ENCODE measurements around the gene SMIM13. TPM values are rescaled to one million over a fixed set of nuclear protein-coding genes. Genes with fewer than 3 reads are reported as not detected.
A peak's percentile ranks its signal among the peaks of the same experiment; 100 is the strongest.
"Not testable (repeated sequence)": the region's sequence is repeated elsewhere in the genome, so short reads cannot be mapped to it uniquely, and the experiment has no call there.

SMIM13 gene
- total RNA-seq, 2 experiments from 2014 or later = 9.0 to 9.4 TPM

DNA sequence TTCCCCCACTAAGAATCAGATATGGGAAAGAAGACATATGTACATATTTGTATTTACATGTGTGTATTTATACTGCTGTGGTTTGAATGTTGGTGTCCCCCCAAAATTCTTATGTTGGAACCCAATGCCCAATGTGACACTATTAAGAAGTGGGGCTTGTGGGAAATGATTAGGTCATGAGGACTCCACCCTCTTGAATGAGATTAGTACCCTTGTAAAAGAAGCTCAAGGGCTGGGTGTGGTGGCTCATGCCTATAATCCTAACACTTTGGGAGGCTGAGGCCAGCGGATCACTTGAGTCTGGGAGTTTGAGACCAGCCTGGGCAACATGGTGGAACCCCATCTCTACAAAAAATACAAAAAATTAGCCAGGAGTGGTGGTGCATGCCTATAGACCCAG is 3.9 kb upstream of the SMIM13 start:
- no peaks in the 10 kb centered on the region for H3K27me3 Mint-ChIP-seq
- H3K36me3 Mint-ChIP-seq (ENCODE audit: low read depth) = no peaks in the 10 kb centered on the region
- peaks cover 8% of the 10 kb centered on the region for H3K4me1 Mint-ChIP-seq
- no peak for DNase-seq
- no peak overlapping the region for H3K4me3 Mint-ChIP-seq
- ChIA-PET CTCF (no interaction called here), POLR2A (interaction anchor here (0.6 kb wide), 1 partner anchor 155 kb away, joined by 3 read pairs; no protein-coding TSS in a partner anchor)
- H3K9me3 Mint-ChIP-seq = no peaks in the 10 kb centered on the region
- no peak overlapping the region for H3K27ac Mint-ChIP-seq

DNA sequence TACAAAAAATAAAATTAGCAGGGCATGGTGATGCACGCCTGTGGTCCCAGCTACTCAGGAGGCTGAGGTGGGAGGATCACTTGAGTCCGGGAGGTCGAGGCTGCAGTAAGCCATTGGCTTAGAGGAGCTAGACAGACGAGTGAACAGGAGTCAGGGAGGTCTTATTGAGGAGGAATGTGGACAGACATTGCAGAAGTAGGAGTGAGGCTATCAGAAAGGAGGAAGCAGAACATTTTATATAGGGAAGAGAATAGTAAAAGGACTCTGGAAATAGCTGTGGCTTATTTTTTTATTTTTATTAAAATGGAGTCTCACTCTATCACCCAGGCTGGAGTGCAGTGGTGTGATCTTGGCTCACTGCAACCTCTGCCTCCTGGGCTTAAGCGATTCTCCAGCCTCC is 2.5 kb upstream of the SMIM13 start:
- DNase-seq; H3K36me3 Mint-ChIP-seq (ENCODE audit: low read depth); H3K27ac Mint-ChIP-seq; H3K9me3 Mint-ChIP-seq; POLR2A ChIA-PET; H3K27me3 Mint-ChIP-seq; H3K4me3 Mint-ChIP-seq: not testable (repeated sequence)
- CTCF ChIA-PET = interaction anchor here (1.6 kb wide), 1 partner anchor 20 kb away, joined by 4 read pairs; no protein-coding TSS in a partner anchor
- peaks cover 21% of the 10 kb centered on the region for H3K4me1 Mint-ChIP-seq

GRCh38 chr6:11092668-11093375 is 812 bp upstream of the SMIM13 start:
- CTCF ChIA-PET = interaction anchor here (0.6 to 1.5 kb wide), 7 partner anchors 12 to 261 kb away, joined by 3 to 5 read pairs (median 3); partner anchors contain the start of genes ERVFRD-1 and NEDD9
- Mint-ChIP-seq H3K9me3 (no peaks in the 10 kb centered on the region), H3K36me3 (ENCODE audit: low read depth) (peaks cover 7% of the 10 kb centered on the region), H3K27ac (peak overlapping the region; percentile 96), H3K4me1 (peaks cover 26% of the 10 kb centered on the region), H3K4me3 (peak overlapping the region; percentile 93), H3K27me3 (no peaks in the 10 kb centered on the region)
- DNase-seq = peak; percentile 53
- POLR2A ChIA-PET = interaction anchor here (1.2 to 1.6 kb wide), 4 partner anchors 14 to 290 kb away, joined by 3 to 6 read pairs (median 3); no protein-coding TSS in a partner anchor

DNA sequence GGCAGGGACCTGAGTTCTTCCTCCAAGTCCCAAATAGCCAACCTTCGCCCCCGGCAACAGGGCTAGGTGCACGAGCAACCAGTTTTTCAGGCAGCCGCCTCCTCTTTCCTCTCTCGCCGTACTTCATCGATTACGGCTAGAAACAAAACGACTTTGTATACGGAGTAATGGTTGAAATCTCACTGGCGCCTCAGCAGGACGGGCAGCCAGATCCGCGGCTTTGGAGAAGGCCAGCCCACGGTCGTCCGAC is 333 bp upstream of the SMIM13 start:
- Mint-ChIP-seq H3K4me3 (peak overlapping the region; percentile 93), H3K36me3 (ENCODE audit: low read depth) (peaks cover 12% of the 10 kb centered on the region), H3K27me3 (no peaks in the 10 kb centered on the region), H3K4me1 (peaks cover 26% of the 10 kb centered on the region), H3K27ac (peak overlapping the region; percentile 96), H3K9me3 (no peaks in the 10 kb centered on the region)
- ChIA-PET POLR2A (interaction anchor here (1.2 to 1.6 kb wide), 4 partner anchors 13 to 289 kb away, joined by 3 to 6 read pairs (median 3); no protein-coding TSS in a partner anchor), CTCF (interaction anchor here (0.6 to 1.5 kb wide), 7 partner anchors 12 to 261 kb away, joined by 3 to 5 read pairs (median 3); partner anchors contain the start of genes ERVFRD-1 and NEDD9)
- no peak for DNase-seq

DNA sequence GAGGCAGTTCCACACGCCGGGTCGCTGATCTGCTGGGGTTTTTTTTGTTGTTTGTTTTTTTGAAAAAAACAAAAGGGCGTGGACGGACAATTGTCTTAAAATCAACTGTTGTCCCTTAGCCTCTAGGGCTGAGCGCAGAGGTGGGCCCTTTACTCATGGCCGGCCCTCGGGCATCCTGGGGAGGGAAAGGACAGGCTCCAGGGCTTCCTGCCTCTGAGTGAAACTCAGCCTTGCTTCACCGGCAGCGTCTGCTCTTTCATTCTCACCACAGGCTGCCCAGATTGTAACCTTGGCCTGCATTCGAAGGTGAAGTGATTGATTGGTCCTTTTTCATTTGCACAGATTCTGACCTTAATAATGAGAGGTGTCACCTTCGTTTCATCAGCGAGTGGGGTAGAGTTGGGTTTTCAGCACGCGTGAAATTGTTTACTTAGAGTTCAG is 797 bp downstream of the SMIM13 start:
- Mint-ChIP-seq H3K4me1 (peaks cover 26% of the 10 kb centered on the region), H3K36me3 (ENCODE audit: low read depth) (peaks cover 19% of the 10 kb centered on the region), H3K27me3 (no peaks in the 10 kb centered on the region), H3K27ac (peak overlapping the region; percentile 89), H3K9me3 (no peaks in the 10 kb centered on the region), H3K4me3 (peak overlapping the region; percentile 90)
- DNase-seq = peak; percentile 63
- ChIA-PET POLR2A (interaction anchor here (1.0 to 1.5 kb wide), 4 partner anchors 11 to 444 kb away, joined by 3 to 5 read pairs (median 4); no protein-coding TSS in a partner anchor), CTCF (interaction anchor here (1.2 to 1.8 kb wide), 4 partner anchors 49 to 482 kb away, joined by 3 read pairs; no protein-coding TSS in a partner anchor)

GRCh38 chr6:11094941-11095340 is 1.3 kb downstream of the SMIM13 start:
- H3K9me3 Mint-ChIP-seq = no peaks in the 10 kb centered on the region
- ChIA-PET CTCF (interaction anchor here (1.2 to 1.8 kb wide), 5 partner anchors 14 to 481 kb away, joined by 3 read pairs; no protein-coding TSS in a partner anchor), POLR2A (interaction anchor here (0.9 to 1.5 kb wide), 5 partner anchors 10 to 444 kb away, joined by 3 to 5 read pairs (median 3); no protein-coding TSS in a partner anchor)
- peak overlapping the region; percentile 90 for H3K4me3 Mint-ChIP-seq
- peaks cover 28% of the 10 kb centered on the region for H3K4me1 Mint-ChIP-seq
- H3K27me3 Mint-ChIP-seq = no peaks in the 10 kb centered on the region
- DNase-seq = no peak
- peaks cover 23% of the 10 kb centered on the region for H3K36me3 Mint-ChIP-seq (ENCODE audit: low read depth)
- H3K27ac Mint-ChIP-seq = peak overlapping the region; percentile 89

GRCh38 chr6:11096109-11096508 is 2.5 kb downstream of the SMIM13 start:
- Mint-ChIP-seq H3K4me1 (peaks cover 33% of the 10 kb centered on the region), H3K4me3 (peak overlapping the region; percentile 34), H3K27ac (no peak overlapping the region), H3K9me3 (peaks cover 5% of the 10 kb centered on the region), H3K36me3 (ENCODE audit: low read depth) (peaks cover 33% of the 10 kb centered on the region), H3K27me3 (no peaks in the 10 kb centered on the region)
- POLR2A ChIA-PET = interaction anchor here (0.6 to 1.5 kb wide), 3 partner anchors 317 to 405 kb away, joined by 3 to 5 read pairs (median 3); no protein-coding TSS in a partner anchor
- CTCF ChIA-PET = interaction anchor here (1.0 to 1.8 kb wide), 5 partner anchors 10 to 400 kb away, joined by 3 to 4 read pairs (median 3); no protein-coding TSS in a partner anchor
- peak; percentile 22 for DNase-seq

DNA sequence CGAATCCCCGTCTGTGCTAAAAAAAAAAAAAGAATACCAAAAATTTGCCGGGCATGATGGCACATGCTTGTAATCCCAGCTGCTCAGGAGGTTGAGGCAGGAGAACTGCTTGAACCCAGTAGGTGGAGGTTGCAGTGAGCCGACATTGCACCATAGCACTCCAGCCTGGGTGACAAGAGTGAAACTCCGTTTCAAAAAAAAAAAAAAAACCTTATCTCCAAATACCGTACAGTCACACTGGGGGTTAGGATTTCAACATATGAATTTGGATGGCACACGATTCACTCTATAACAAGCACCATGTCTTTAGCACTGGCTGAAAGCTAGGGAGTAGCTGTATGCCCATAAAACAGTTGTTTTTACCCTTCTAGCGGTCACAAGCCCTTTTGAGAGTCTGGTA is 3.8 kb downstream of the SMIM13 start:
- no peak overlapping the region for H3K4me3 Mint-ChIP-seq
- no peak for DNase-seq
- no peak overlapping the region for H3K27ac Mint-ChIP-seq
- H3K36me3 Mint-ChIP-seq (ENCODE audit: low read depth) = peaks cover 41% of the 10 kb centered on the region
- POLR2A ChIA-PET = no interaction called here
- H3K27me3 Mint-ChIP-seq = no peaks in the 10 kb centered on the region
- H3K9me3 Mint-ChIP-seq = peaks cover 9% of the 10 kb centered on the region
- CTCF ChIA-PET = interaction anchor here (0.7 kb wide), 1 partner anchor 10 kb away, joined by 3 read pairs; no protein-coding TSS in a partner anchor
- peaks cover 33% of the 10 kb centered on the region for H3K4me1 Mint-ChIP-seq

- H3K9me3 Mint-ChIP-seq = peaks cover 10% of the 10 kb centered on the region
- H3K27ac Mint-ChIP-seq = no peak overlapping the region
- H3K4me1 Mint-ChIP-seq = peaks cover 29% of the 10 kb centered on the region
- no peak overlapping the region for H3K4me3 Mint-ChIP-seq
- no peaks in the 10 kb centered on the region for H3K27me3 Mint-ChIP-seq
- H3K36me3 Mint-ChIP-seq (ENCODE audit: low read depth) = peaks cover 45% of the 10 kb centered on the region
- DNase-seq = no peak
- ChIA-PET CTCF (interaction anchor here (0.7 kb wide), 1 partner anchor 11 kb away, joined by 3 read pairs; no protein-coding TSS in a partner anchor), POLR2A (no interaction called here)
Measured at GRCh38 chr6:11098004-11098403, 4.4 kb downstream of the SMIM13 start.

GRCh38 chr6:11101417-11101816 is 7.8 kb downstream of the SMIM13 start:
- no peak for DNase-seq
- Mint-ChIP-seq H3K27ac (no peak overlapping the region), H3K9me3 (peaks cover 13% of the 10 kb centered on the region), H3K4me3 (no peak overlapping the region), H3K36me3 (ENCODE audit: low read depth) (peaks cover 48% of the 10 kb centered on the region), H3K4me1 (peaks cover 11% of the 10 kb centered on the region), H3K27me3 (no peaks in the 10 kb centered on the region)
- CTCF ChIA-PET = no interaction called here
- POLR2A ChIA-PET = no interaction called here

DNA sequence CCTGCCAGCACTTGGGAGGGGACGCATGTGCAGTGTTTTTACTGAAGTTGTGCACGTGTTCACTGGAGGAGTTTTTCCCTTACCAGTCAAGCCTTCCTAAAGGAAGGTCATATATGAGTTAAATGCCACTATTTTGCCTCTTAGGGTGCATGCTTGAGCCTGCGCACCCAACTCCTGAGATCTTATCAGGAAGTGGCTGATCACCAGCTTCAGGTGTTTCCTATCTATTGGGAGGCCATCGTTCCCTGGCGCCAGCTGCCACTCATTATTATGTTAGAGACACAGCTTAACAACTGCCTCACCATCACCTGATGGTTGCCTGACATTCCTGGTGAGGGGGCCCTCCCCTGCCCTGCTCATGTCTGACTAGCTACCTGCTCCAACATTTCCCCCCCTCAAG is 9.4 kb downstream of the SMIM13 start:
- H3K27ac Mint-ChIP-seq = no peak overlapping the region
- no peaks in the 10 kb centered on the region for H3K27me3 Mint-ChIP-seq
- H3K4me3 Mint-ChIP-seq = no peak overlapping the region
- H3K4me1 Mint-ChIP-seq = peaks cover 7% of the 10 kb centered on the region
- peaks cover 41% of the 10 kb centered on the region for H3K36me3 Mint-ChIP-seq (ENCODE audit: low read depth)
- peaks cover 13% of the 10 kb centered on the region for H3K9me3 Mint-ChIP-seq
- ChIA-PET POLR2A (no interaction called here), CTCF (no interaction called here)
- DNase-seq = no peak

DNA sequence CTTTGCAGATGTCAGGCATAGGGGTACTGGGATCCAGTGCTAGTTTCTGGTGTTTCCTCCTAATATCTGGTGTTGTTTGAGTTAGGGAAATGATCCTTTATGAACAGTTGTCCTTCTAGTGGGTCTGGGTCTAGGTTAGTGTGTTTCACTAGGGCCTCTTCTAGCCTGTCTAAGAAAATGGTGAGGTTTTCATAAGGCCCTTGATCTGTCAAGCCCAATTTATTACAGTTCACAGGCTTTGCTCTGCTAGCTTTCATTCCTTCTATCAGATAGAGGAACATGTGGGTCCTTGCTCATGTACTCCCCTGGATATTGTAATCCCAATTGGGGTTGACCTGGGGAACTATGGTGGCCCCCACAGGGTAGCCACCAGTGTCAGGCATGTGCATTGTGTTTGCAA is 15.1 kb downstream of the SMIM13 start:
- ChIA-PET CTCF (interaction anchor here (1.5 kb wide), 1 partner anchor 13 kb away, joined by 3 read pairs; no protein-coding TSS in a partner anchor), POLR2A (no interaction called here)

More for the DNA sequence above, 15.1 kb downstream of the SMIM13 start:
- H3K4me1 Mint-ChIP-seq = peaks cover 19% of the 10 kb centered on the region
- no peak for DNase-seq
- H3K4me3 Mint-ChIP-seq = no peak overlapping the region
- no peaks in the 10 kb centered on the region for H3K9me3 Mint-ChIP-seq
- H3K27ac Mint-ChIP-seq = no peak overlapping the region
- no peaks in the 10 kb centered on the region for H3K27me3 Mint-ChIP-seq
- no peaks in the 10 kb centered on the region for H3K36me3 Mint-ChIP-seq (ENCODE audit: low read depth)
